AG10803 (cell line): ENCODE data around the gene SMPD1.
A peak's percentile ranks its signal among the peaks of the same experiment; 100 is the strongest.

Experiments used
- DNase-seq: peaks from one replicate; pipeline ENCODE4 v3.0.0; 2010; ENCODE audit warnings: low read depth
- H3K4me3 ChIP-seq: 2 replicates; pipeline ENCODE4 v1.5.1; 2011; ENCODE audit warnings: mild to moderate bottlenecking, low read length, control low read depth
- TF ChIP-seq, protein P1 (sequence below): conservative IDR thresholded peaks from 2 replicates; pipeline ENCODE4 v1.5.1; 2011; ENCODE audit warnings: mild to moderate bottlenecking, low read length, control low read depth, inconsistent platforms

The SMPD1 gene

DNA sequence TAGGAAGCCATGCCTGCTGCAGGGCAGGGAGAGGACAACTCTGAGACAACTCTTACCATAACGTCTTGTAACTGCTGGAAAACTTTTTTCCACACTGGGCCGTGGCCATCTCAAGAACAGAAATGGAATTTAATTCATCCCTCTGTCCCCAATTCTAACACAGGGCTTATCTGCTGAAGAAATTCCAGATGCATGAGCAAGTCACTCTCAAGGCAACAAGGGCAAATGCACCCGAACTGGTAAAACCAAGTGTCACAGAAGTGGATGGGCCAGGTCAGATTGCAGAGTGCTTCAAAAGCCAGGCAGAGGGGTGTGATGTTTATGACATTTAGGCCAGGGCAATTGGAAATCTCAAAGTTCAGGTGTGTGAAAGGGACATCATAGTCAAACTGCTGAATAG is 7.4 kb downstream of the SMPD1 start:
- H3K4me3 ChIP-seq, result no peak overlapping the region
- DNase-seq, result peak; percentile 52
- TF ChIP-seq, protein P1, sequence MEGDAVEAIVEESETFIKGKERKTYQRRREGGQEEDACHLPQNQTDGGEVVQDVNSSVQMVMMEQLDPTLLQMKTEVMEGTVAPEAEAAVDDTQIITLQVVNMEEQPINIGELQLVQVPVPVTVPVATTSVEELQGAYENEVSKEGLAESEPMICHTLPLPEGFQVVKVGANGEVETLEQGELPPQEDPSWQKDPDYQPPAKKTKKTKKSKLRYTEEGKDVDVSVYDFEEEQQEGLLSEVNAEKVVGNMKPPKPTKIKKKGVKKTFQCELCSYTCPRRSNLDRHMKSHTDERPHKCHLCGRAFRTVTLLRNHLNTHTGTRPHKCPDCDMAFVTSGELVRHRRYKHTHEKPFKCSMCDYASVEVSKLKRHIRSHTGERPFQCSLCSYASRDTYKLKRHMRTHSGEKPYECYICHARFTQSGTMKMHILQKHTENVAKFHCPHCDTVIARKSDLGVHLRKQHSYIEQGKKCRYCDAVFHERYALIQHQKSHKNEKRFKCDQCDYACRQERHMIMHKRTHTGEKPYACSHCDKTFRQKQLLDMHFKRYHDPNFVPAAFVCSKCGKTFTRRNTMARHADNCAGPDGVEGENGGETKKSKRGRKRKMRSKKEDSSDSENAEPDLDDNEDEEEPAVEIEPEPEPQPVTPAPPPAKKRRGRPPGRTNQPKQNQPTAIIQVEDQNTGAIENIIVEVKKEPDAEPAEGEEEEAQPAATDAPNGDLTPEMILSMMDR, result no peak

GRCh38 chr11:6400431-6401345 is 10.4 kb downstream of the SMPD1 start:
- no peak for DNase-seq
- H3K4me3 ChIP-seq, result no peak overlapping the region
- TF ChIP-seq, protein P1, result no peak

GRCh38 chr11:6401464-6401863 is 11.2 kb downstream of the SMPD1 start:
- TF ChIP-seq, protein P1, result no peak
- no peak for DNase-seq
- no peak overlapping the region for H3K4me3 ChIP-seq

GRCh38 chr11:6402061-6402470 is 11.8 kb downstream of the SMPD1 start:
- H3K4me3 ChIP-seq, result no peak overlapping the region
- no peak for DNase-seq

DNA sequence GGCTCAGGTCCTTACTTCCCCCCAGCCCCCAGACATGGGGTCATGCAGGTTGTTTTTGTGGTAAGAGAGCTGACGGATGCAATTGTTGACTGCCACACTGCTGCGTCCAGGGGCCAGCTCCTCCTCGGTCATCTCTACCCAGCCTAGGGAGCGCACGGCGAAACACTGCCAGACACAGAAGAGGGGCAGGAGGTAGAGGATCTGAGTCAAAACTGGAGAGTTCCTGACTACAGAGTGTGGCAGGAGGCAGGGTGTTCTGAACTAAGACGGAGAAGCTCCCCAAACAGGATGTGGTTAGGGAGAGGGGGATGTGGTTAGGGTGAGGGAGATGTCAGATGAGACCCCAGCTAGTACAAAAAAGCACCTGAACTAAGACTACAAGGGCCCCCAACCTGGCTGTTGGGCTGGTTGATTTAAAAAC is 12.3 kb downstream of the SMPD1 start:
- TF ChIP-seq, protein P1, result no peak
- DNase-seq, result no peak
- H3K4me3 ChIP-seq, result no peak overlapping the region

More at GRCh38 chr11:6402061-6402470, 11.8 kb downstream of the SMPD1 start:
- TF ChIP-seq, protein P1, result no peak

GRCh38 chr11:6403539-6403938 is 13.3 kb downstream of the SMPD1 start:
- TF ChIP-seq, protein P1, result no peak
- no peak for DNase-seq
- no peak overlapping the region for H3K4me3 ChIP-seq
